ENCODE results near the gene THAP4.

DNA sequence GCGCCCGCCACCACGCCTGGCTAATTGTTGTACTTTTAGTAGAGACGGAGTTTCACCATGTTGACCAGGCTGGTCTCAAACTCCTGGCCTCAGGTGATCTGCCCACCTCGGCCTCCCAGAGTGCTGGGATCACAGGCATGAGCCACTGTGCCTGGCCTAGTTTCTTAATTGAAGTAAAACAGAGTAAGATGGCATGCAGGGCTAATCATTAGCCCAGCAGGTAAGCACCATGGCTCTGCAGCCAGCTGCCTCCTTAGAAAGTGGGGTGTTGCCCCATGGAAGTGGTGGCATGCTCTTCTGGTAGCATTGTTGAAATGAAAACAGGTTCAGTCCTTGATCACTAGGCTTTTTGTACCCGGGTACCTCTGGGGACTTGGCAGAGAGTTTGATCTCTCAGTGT, 13.0 kb upstream of the THAP4 start:
- TF ChIP-seq, protein P1, sequence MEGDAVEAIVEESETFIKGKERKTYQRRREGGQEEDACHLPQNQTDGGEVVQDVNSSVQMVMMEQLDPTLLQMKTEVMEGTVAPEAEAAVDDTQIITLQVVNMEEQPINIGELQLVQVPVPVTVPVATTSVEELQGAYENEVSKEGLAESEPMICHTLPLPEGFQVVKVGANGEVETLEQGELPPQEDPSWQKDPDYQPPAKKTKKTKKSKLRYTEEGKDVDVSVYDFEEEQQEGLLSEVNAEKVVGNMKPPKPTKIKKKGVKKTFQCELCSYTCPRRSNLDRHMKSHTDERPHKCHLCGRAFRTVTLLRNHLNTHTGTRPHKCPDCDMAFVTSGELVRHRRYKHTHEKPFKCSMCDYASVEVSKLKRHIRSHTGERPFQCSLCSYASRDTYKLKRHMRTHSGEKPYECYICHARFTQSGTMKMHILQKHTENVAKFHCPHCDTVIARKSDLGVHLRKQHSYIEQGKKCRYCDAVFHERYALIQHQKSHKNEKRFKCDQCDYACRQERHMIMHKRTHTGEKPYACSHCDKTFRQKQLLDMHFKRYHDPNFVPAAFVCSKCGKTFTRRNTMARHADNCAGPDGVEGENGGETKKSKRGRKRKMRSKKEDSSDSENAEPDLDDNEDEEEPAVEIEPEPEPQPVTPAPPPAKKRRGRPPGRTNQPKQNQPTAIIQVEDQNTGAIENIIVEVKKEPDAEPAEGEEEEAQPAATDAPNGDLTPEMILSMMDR (optimal IDR thresholded peaks at IDR 0.05 in 1 of 3, IDR thresholded peaks at IDR 0.05 in 1 of 3, conservative IDR thresholded peaks at IDR 0.05 in 1 of 3; ENCODE audit: extremely low read depth in 1 of 3, insufficient read depth in 2 of 3, low read length in 3 of 3), result no peak
- TF ChIP-seq EZH2 (IDR thresholded peaks at IDR 0.05; ENCODE audit: low read length), result no peak

All from keratinocyte (primary cell).